GM12878 (cell line): ENCODE results near the gene NSFL1C. TPM values are rescaled to one million over a fixed set of nuclear protein-coding genes. Genes with fewer than 3 reads are reported as not detected.

Source experiments
- BMI1 ChIP-seq: fragments of 450-650 bp; IDR thresholded peaks from 2 replicates; pipeline ENCODE4 v1.6.1; 2016; ENCODE audit warnings: mild to moderate bottlenecking, moderate library complexity, borderline replicate concordance
- SRF ChIP-seq, 2 experiments: IDR thresholded peaks; 2 replicates each; pipeline ENCODE4 v1.6.1; 2011; ENCODE audit warnings: low read depth in 2 of 2, low read length in 2 of 2, mild to moderate bottlenecking in 1 of 2, moderate library complexity in 1 of 2
- STAT3 ChIP-seq: IDR thresholded peaks from 2 replicates; pipeline ENCODE4 v1.6.1; 2011; ENCODE audit warnings: low read depth, low read length, improper control_type of control experiment
- polyA plus RNA-seq, 11 experiments: library from polyadenylated mRNA; depleted of rRNA in 4 of 11; unstranded in 6 of 11; stranded (reverse) in 5 of 11; fragments of >200 nt; fragmentation: Nextera tagmentation in 4 of 11; fragmentation: Illumina TruSeq in 1 of 11; extraction: Ambion mirVana in 4 of 11; extraction: Trizol in 1 of 11; gene quantifications; 1 replicate in 1 of 11; 2 replicates in 10 of 11; pipeline versions ENCODE4 v1.2.1 to v1.2.3, GENCODE V29; 2011 to 2016; ENCODE audit warnings: inconsistent platforms in 2 of 11, missing spikeins in 2 of 11, low read depth in 1 of 11
- total RNA-seq, 4 experiments: library from RNA; depleted of rRNA in 3 of 4; stranded (reverse); fragments of >200 nt in 3 of 4; fragmentation: Illumina TruSeq in 1 of 4; extraction: Trizol in 1 of 4; gene quantifications; 2 replicates each; pipeline versions ENCODE4 v1.2.1 to v1.2.3, GENCODE V29; 2013 to 2021
- TF ChIP-seq, protein P1 (sequence below): fragments of 150-350 bp; IDR thresholded peaks from 2 replicates; pipeline ENCODE4 v1.6.1; 2016; ENCODE audit warnings: low read depth, low read length
- TF ChIP-seq, protein P2 (sequence below): fragments of 450-650 bp; formaldehyde crosslinking; IDR thresholded peaks from 2 replicates; pipeline ENCODE4 v1.4.0; 2022; ENCODE audit warnings: mild to moderate bottlenecking, moderate library complexity

Gene NSFL1C
- total and polyA plus RNA-seq, 10 of the 15 experiments (the other 5 are each of a cell fraction or from before 2014, with no cell fraction given) = 21.5 to 100 (median 38.1) TPM

DNA sequence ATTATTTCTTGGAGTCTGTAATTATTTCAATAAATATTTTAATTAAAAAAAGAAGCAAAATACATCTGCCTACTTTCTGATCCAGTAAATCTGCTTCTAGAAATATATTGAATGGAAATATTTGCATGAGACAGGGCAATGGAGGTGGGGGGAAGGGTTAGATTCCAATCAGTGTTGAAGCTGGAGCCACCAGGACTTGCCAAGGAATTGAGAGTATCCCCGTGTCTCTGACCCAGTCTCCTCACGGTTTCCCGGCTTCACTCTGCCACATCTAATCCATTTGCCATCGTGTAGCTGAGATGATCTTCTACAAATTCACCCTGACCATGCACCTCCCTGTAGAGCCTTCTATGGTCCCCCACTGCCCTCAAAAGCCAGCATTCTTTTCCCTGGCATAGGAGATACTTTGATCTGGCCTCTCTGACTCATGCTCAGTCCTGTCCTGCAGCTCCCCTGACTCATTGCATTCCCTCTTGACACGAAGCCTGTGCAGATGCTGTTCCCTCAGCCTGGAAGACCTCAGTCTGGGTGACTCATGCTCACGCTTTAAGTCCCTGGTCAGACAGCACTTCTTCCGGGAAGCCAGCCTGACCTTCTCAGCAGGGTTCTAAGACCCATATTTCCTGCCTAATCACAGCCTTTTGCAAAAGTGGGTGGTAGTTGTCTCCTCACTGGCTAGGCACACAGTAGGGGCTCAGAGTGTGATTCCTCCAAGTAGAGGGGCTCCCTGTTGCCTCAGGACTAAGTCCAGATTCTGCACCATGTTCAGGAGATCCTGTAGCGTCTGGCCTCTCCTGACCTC, 50.8 kb downstream of the NSFL1C start (continued):
- TF ChIP-seq, protein P1, sequence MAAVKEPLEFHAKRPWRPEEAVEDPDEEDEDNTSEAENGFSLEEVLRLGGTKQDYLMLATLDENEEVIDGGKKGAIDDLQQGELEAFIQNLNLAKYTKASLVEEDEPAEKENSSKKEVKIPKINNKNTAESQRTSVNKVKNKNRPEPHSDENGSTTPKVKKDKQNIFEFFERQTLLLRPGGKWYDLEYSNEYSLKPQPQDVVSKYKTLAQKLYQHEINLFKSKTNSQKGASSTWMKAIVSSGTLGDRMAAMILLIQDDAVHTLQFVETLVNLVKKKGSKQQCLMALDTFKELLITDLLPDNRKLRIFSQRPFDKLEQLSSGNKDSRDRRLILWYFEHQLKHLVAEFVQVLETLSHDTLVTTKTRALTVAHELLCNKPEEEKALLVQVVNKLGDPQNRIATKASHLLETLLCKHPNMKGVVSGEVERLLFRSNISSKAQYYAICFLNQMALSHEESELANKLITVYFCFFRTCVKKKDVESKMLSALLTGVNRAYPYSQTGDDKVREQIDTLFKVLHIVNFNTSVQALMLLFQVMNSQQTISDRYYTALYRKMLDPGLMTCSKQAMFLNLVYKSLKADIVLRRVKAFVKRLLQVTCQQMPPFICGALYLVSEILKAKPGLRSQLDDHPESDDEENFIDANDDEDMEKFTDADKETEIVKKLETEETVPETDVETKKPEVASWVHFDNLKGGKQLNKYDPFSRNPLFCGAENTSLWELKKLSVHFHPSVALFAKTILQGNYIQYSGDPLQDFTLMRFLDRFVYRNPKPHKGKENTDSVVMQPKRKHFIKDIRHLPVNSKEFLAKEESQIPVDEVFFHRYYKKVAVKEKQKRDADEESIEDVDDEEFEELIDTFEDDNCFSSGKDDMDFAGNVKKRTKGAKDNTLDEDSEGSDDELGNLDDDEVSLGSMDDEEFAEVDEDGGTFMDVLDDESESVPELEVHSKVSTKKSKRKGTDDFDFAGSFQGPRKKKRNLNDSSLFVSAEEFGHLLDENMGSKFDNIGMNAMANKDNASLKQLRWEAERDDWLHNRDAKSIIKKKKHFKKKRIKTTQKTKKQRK = no peak
- no peak for TF ChIP-seq BMI1
- TF ChIP-seq, protein P2, sequence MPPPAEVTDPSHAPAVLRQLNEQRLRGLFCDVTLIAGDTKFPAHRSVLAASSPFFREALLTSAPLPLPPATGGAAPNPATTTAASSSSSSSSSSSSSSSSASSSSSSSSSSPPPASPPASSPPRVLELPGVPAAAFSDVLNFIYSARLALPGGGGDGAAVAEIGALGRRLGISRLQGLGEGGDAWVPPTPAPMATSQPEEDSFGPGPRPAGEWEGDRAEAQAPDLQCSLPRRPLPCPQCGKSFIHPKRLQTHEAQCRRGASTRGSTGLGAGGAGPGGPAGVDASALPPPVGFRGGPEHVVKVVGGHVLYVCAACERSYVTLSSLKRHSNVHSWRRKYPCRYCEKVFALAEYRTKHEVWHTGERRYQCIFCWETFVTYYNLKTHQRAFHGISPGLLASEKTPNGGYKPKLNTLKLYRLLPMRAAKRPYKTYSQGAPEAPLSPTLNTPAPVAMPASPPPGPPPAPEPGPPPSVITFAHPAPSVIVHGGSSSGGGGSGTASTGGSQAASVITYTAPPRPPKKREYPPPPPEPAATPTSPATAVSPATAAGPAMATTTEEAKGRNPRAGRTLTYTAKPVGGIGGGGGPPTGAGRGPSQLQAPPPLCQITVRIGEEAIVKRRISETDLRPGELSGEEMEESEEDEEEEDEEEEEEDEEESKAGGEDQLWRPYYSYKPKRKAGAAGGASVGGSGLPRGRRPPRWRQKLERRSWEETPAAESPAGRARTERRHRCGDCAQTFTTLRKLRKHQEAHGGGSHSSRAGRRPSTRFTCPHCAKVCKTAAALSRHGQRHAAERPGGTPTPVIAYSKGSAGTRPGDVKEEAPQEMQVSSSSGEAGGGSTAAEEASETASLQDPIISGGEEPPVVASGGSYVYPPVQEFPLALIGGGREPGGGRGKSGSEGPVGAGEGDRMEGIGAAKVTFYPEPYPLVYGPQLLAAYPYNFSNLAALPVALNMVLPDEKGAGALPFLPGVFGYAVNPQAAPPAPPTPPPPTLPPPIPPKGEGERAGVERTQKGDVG (CRISPR knock-in tag) = no peak
- TF ChIP-seq STAT3 = no peak
- no peak for TF ChIP-seq SRF (IDR thresholded peaks at IDR 0.05; ENCODE audit: low read depth in 2 of 2, low read length in 2 of 2)
